ENCODE data around the gene LIN7C. TPM values are rescaled to one million over a fixed set of nuclear protein-coding genes. Genes with fewer than 3 reads are reported as not detected.
"Not testable (repeated sequence)": the region's sequence is repeated elsewhere in the genome, so short reads cannot be mapped to it uniquely, and the experiment has no call there.

The LIN7C gene
- total and polyA plus RNA-seq, 8 donors, result 5.1 to 22.1 (median 13.7) TPM

DNA sequence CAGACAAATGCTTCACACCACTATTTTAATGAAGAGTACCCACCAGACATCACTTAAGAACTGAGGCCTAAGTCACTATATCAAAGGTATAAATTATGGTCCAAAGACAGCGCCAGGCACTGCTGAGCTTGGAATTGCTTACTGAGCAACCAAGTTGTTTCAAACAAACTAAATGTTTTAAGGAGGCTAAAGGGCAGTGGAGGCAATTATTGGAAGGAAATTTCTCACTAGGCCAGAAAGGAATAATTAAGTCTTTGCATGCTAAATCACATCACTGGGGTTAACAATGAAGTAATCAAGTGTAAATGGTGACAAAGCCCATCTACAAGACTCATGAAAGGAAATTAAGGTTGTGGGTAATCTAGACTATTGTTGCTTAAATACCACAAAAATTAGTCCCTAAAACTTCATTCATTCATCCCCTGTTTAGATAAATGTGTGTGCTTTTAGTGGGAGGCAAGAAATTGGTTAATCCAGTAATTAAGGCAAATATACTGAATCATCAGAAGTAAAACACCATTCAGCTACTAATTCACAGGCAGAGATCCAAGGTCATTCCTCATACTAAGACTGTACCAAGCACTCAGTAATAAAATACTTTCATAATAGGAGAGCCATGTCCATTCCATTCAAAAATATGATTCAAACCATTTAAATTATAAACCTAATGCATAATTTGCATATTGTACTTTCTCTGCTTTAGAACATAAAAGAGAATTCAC is 55.2 kb downstream of the LIN7C start:
- 85% methylated on average over 1 of the region's 1 CpG for WGBS, 2 donors
- no peaks in the 10 kb centered on the region for H3K27me3 ChIP-seq
- peak overlapping the region in 2 of 4 donors; percentile 6 to 54 for H3K27ac ChIP-seq
- no peak for DNase-seq
- H3K36me3 ChIP-seq, result peaks cover 0 to 5% (median 0%) of the 10 kb centered on the region in 3 donors
- H3K4me1 ChIP-seq, result peaks cover 25 to 53% (median 44%) of the 10 kb centered on the region in 3 donors
- peak; percentile 55 to 65 (median 58) for ATAC-seq
- H3K9me3 ChIP-seq, result no peaks in the 10 kb centered on the region
- intact Hi-C loops (cut with DNase I), result no loop called here
- H3K4me3 ChIP-seq, result no peak overlapping the region
- TF ChIP-seq, protein P1, sequence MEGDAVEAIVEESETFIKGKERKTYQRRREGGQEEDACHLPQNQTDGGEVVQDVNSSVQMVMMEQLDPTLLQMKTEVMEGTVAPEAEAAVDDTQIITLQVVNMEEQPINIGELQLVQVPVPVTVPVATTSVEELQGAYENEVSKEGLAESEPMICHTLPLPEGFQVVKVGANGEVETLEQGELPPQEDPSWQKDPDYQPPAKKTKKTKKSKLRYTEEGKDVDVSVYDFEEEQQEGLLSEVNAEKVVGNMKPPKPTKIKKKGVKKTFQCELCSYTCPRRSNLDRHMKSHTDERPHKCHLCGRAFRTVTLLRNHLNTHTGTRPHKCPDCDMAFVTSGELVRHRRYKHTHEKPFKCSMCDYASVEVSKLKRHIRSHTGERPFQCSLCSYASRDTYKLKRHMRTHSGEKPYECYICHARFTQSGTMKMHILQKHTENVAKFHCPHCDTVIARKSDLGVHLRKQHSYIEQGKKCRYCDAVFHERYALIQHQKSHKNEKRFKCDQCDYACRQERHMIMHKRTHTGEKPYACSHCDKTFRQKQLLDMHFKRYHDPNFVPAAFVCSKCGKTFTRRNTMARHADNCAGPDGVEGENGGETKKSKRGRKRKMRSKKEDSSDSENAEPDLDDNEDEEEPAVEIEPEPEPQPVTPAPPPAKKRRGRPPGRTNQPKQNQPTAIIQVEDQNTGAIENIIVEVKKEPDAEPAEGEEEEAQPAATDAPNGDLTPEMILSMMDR (IDR thresholded peaks at IDR 0.05), result no peak
- no peak for FAIRE-seq

DNA sequence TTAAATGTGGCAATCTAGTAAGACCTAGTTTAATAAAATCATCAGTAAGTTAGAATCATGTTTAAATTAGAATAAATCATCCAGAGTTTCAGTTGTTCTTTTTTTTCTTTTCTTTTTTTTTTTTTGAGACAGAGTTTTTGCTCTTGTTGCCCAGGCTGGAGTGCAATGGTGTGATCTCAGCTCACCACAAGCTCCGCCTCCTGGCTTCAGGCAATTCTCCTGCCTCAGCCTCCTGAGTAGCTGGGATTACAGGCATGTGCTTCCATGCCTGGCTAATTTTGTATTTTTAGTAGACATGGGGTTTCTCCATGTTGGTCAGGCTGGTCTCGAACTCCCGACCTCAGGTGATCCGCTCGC is 58.4 kb downstream of the LIN7C start:
- peaks cover 25 to 41% (median 35%) of the 10 kb centered on the region in 3 donors for H3K4me1 ChIP-seq
- FAIRE-seq; ATAC-seq; H3K36me3 ChIP-seq; DNase-seq; H3K9me3 ChIP-seq; H3K4me3 ChIP-seq; H3K27me3 ChIP-seq; intact Hi-C loops (cut with DNase I); H3K27ac ChIP-seq: not testable (repeated sequence)
- WGBS, 2 donors, result 96 to 97% methylated on average over 5 of the region's 5 CpGs

DNA sequence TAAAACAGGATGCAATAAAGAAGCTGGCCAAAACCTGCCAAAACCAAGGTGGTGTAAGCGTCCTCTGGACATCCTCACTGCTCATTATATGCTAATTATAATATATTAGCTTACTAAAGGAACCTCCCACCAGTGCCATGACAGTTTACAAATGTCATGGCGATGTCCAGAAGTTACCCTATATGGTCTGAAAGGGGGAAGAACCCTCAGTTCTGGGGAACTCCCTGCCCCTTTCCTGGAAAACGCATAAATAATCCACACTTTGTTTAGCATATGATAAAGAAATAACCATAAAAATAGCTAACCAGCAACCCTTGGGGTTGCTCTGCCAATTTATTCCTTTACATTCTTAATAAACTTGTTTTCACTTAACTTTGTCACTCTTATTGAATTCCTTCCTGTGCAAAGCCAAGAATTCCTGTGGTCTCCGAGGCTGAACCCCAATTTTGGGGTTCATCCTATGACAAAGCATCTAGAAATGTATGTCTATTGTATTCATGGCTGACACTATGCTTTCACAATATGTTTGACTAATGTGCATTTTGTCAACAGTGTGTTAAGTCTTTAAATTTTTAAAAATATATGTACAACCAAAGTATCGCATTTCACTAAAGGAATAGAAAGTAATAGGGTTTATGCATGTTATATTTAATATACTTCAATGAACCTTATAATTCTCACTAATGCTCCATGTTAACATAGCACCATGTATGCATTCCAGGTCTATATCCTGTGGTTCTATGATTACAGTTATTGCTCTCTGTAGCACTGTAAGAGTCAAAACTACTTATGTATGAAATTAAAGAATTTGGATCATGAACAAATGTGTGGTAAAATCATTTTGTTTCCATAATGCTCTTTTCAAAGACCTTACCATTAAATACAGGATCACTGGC is 59.0 kb downstream of the LIN7C start:
- no peak for FAIRE-seq
- no peaks in the 10 kb centered on the region for H3K9me3 ChIP-seq
- no peaks in the 10 kb centered on the region for H3K27me3 ChIP-seq
- no peak overlapping the region for H3K27ac ChIP-seq
- WGBS, 2 donors, result 83 to 88% methylated on average over 5 of the region's 5 CpGs
- no peak for ATAC-seq
- H3K36me3 ChIP-seq, result peaks cover 0 to 5% (median 0%) of the 10 kb centered on the region in 3 donors
- H3K4me1 ChIP-seq, result peaks cover 25 to 42% (median 41%) of the 10 kb centered on the region in 3 donors
- DNase-seq, result no peak
- intact Hi-C loops (cut with DNase I), result no loop called here
- TF ChIP-seq, protein P1 (IDR thresholded peaks at IDR 0.05), result no peak
- H3K4me3 ChIP-seq, result no peak overlapping the region

DNA sequence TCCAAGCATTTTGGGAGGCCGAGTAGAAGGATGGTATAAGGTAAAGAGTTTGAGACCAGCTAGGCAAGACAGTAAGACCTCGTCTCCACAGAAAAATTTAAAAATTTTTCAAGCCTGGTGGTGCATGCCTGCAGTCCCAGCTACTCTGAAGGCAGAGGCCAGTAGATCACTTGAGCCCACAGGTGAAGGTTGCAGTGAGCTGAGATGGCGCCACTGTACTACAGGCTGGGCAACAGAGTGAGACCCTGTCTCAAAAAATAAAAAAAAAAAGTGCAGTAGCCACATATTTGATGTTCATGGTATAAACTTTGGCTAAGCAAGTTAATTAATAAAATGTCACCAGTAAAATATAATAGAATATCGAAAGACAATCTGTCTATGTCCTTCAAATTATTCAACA is 60.9 kb downstream of the LIN7C start:
- intact Hi-C loops (cut with DNase I), result no loop called here
- H3K4me1 ChIP-seq, result peaks cover 20 to 33% (median 24%) of the 10 kb centered on the region in 3 donors
- H3K9me3 ChIP-seq, result no peaks in the 10 kb centered on the region
- H3K27me3 ChIP-seq, result no peaks in the 10 kb centered on the region
- H3K27ac ChIP-seq, result no peak overlapping the region
- TF ChIP-seq, protein P1 (IDR thresholded peaks at IDR 0.05), result no peak
- no peak for FAIRE-seq
- DNase-seq, result no peak
- WGBS, 2 donors, result 92 to 93% methylated on average over 4 of the region's 4 CpGs
- no peak overlapping the region for H3K4me3 ChIP-seq
- H3K36me3 ChIP-seq, result peaks cover 0 to 5% (median 0%) of the 10 kb centered on the region in 3 donors
- ATAC-seq, result no peak

DNA sequence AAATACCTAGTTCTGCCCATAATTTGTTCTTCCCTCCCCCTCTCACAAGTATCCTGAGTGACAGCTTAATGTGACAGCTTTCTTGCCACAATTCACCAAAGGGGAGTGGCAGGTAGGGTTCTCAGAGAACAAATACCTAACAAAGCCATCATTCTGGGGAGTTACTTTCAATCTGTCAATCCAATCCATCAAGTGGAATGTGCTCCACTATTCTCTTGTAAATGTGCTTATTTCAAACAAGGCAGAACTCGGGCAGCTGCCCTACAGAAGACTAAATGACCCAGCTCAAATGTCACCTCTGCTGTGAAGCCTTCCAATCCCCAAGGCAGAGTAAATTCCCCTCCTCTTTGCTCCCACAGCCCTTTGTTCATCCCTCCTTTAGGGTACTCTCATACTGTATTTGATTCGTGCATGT is 61.8 kb downstream of the LIN7C start:
- H3K27ac ChIP-seq, result no peak overlapping the region
- peaks cover 18 to 33% (median 20%) of the 10 kb centered on the region in 3 donors for H3K4me1 ChIP-seq
- no peaks in the 10 kb centered on the region for H3K27me3 ChIP-seq
- DNase-seq (no peak), ATAC-seq (peak in 3 of 4 donors; percentile 20 to 46 (median 26)), FAIRE-seq (no peak)
- intact Hi-C loops (cut with DNase I), result no loop called here
- 29 to 33% methylated on average over 2 of the region's 2 CpGs for WGBS, 2 donors
- no peak overlapping the region for H3K4me3 ChIP-seq
- TF ChIP-seq, protein P1 (IDR thresholded peaks at IDR 0.05), result no peak
- H3K36me3 ChIP-seq, result peaks cover 0 to 5% (median 0%) of the 10 kb centered on the region in 3 donors
- H3K9me3 ChIP-seq, result no peaks in the 10 kb centered on the region
